ENCODE data around the gene S1PR2.
"Not testable (repeated sequence)": the region's sequence is repeated elsewhere in the genome, so short reads cannot be mapped to it uniquely, and the experiment has no call there.

Gene S1PR2

DNA sequence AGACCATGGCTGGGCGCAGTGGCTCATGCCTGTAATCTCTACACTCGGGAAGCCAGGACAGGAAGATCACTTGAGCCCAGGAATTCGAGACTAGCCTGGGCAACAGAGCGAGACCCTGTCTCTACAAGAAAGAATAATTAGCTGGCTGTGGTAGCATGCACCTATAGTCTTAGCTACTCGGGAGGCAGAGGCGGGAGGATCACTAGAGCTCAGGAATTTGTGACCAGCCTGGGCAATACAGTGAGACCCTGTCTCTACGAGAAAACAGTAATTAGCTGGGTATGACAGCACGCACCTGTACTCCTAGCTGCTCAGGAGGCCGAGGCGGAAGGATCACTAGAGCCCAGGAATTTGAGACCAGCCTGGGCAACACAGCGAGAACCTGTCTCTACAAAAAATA, 43.8 kb downstream of the S1PR2 start:
- H3K4me3 ChIP-seq (ENCODE audit: low read length), result no peak overlapping the region
- peaks cover 44% of the 10 kb centered on the region for H3K36me3 ChIP-seq (ENCODE audit: insufficient read depth, low read length)
- no peak overlapping the region for H2AFZ ChIP-seq (ENCODE audit: low read depth, low read length)
- no peaks in the 10 kb centered on the region for H3K27me3 ChIP-seq (ENCODE audit: insufficient read depth, low read length)
- no peaks in the 10 kb centered on the region for H3K4me1 ChIP-seq (ENCODE audit: insufficient read depth, low read length)
- H3K9me3 ChIP-seq (ENCODE audit: low read length), result no peaks in the 10 kb centered on the region

DNA sequence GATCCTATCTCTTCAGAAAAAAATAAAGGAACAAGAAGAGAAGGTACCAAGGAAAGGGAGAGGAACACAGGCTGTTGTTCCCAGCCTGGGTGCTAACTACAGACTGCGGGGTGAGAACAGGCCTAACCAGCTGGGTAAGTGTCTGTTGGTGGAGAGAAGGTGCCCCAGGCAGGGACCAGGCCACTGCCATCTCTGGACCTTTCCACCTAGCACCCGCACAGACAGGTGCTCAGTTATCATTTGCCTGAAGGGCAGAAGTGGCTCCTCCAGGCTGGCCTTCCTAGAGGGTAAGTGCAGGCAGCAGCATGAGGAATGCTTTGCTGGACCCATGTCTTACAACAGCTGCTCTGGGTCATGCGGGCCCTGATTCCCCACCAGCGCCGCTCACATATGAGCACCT, 46.5 kb downstream of the S1PR2 start:
- Histone ChIP-seq H2AFZ (ENCODE audit: low read depth, low read length) (no peak overlapping the region), H3K27me3 (ENCODE audit: insufficient read depth, low read length) (no peaks in the 10 kb centered on the region), H3K9me3 (ENCODE audit: low read length) (no peaks in the 10 kb centered on the region), H3K4me1 (ENCODE audit: insufficient read depth, low read length) (no peaks in the 10 kb centered on the region), H3K36me3 (ENCODE audit: insufficient read depth, low read length) (peaks cover 57% of the 10 kb centered on the region), H3K4me3 (ENCODE audit: low read length) (no peak overlapping the region)

DNA sequence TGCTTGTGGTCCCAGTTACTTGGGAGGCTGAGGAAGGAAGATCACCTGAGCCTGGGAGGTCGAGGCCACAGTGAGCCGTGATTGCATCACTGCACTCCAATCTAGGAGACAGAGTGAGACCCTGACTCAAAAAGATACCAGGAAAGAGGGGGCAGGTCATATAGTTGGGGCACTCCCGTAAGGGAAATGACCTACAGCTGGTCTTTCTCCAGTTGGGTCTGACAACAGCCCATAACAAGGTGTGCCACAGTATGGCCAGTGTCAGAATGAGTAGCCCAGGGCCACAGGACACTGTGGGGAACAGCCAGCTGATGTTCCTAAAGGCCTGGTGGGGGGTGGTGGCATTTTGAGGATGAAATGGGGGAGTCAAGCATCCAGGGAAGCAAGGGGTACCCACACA, 47.2 kb downstream of the S1PR2 start:
- H3K36me3 ChIP-seq (ENCODE audit: insufficient read depth, low read length), result peaks cover 64% of the 10 kb centered on the region
- no peaks in the 10 kb centered on the region for H3K9me3 ChIP-seq (ENCODE audit: low read length)
- no peak overlapping the region for H3K4me3 ChIP-seq (ENCODE audit: low read length)
- H2AFZ ChIP-seq (ENCODE audit: low read depth, low read length), result no peak overlapping the region
- no peaks in the 10 kb centered on the region for H3K4me1 ChIP-seq (ENCODE audit: insufficient read depth, low read length)
- no peaks in the 10 kb centered on the region for H3K27me3 ChIP-seq (ENCODE audit: insufficient read depth, low read length)

DNA sequence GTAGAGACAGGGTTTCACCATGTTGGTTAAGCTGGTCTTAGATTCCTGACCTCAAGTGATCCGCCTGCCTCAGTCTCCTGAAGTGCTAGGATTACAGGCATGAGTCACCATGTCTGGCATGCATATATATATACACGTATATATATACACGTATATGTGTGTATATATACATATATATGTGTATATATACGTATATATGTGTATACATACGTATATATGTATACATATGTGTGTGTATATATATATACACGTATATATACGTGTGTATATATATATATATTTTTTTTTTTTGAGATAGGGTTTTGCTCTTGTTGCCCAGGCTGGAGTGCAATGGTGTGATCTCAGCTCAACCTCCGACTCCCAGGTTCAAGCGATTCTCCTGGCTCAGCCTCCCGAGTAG, 48.3 kb downstream of the S1PR2 start:
- Histone ChIP-seq H3K4me1 (ENCODE audit: insufficient read depth, low read length) (no peaks in the 10 kb centered on the region), H3K27me3 (ENCODE audit: insufficient read depth, low read length) (no peaks in the 10 kb centered on the region), H3K36me3 (ENCODE audit: insufficient read depth, low read length) (peaks cover 62% of the 10 kb centered on the region), H3K9me3 (ENCODE audit: low read length) (no peaks in the 10 kb centered on the region), H2AFZ (ENCODE audit: low read depth, low read length) (no peak overlapping the region), H3K4me3 (ENCODE audit: low read length) (no peak overlapping the region)

DNA sequence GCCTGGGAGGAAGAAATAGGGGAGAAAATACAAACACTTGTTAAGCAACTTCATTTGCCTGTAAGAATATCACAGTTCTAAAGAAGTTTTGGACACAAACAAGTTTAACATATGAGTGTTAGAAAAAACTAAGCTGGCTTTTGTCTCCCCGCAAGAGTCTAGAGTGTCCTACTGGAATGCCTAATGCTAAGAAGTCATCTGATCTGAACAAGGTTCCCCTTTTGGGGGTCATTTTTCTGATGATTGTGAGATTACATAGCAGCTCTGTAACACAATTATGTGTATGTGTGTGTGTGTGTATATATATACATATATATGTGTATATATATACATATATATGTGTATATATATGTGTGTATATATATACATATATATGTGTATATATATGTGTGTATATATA, 49.1 kb downstream of the S1PR2 start:
- H3K4me1 ChIP-seq (ENCODE audit: insufficient read depth, low read length), result no peaks in the 10 kb centered on the region
- no peak overlapping the region for H3K4me3 ChIP-seq (ENCODE audit: low read length)
- no peak overlapping the region for H2AFZ ChIP-seq (ENCODE audit: low read depth, low read length)
- no peaks in the 10 kb centered on the region for H3K9me3 ChIP-seq (ENCODE audit: low read length)
- H3K36me3 ChIP-seq (ENCODE audit: insufficient read depth, low read length), result peaks cover 63% of the 10 kb centered on the region
- no peaks in the 10 kb centered on the region for H3K27me3 ChIP-seq (ENCODE audit: insufficient read depth, low read length)

DNA sequence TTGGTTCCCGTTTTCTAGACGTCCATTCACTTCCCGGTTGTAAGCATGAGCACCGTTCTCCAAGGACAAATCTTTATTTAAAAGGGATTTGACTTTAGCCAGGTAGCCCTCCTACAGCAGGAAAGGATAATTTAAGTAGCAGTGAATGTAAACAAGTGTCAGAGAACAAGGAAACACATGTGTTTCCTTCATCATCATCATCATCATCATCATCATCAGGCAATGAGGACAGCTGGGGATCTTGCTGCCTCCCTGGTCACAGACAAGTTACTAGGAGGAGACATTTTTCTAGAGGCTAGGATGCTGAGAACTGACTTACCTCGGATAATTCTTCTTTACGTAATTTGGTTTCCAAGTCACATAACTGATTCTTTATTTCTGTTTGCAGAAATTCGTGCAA, 50.7 kb downstream of the S1PR2 start:
- no peaks in the 10 kb centered on the region for H3K4me1 ChIP-seq (ENCODE audit: insufficient read depth, low read length)
- H3K36me3 ChIP-seq (ENCODE audit: insufficient read depth, low read length), result peaks cover 64% of the 10 kb centered on the region
- H3K4me3 ChIP-seq (ENCODE audit: low read length), result no peak overlapping the region
- no peak overlapping the region for H2AFZ ChIP-seq (ENCODE audit: low read depth, low read length)
- H3K9me3 ChIP-seq (ENCODE audit: low read length), result no peaks in the 10 kb centered on the region
- H3K27me3 ChIP-seq (ENCODE audit: insufficient read depth, low read length), result no peaks in the 10 kb centered on the region

DNA sequence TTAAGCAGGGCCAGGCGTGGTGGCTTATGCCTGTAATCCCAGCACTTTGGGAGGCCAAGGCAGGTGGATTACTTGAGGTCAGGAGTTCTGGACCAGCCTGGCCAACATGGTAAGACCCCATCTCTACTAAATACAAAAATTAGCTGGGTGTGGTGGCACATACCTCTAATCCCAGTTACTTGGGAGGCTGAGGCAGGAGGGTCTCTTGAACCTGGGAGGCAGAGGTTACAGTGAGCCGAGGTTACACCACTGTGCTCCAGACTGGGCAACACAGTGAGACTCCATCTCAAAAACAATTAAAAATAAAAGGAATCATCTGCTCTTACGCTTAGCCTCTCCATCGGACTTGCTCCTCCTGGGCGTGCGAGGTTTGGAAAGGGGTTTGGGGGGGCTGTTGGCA, 51.1 kb downstream of the S1PR2 start:
- H3K27me3 ChIP-seq (ENCODE audit: insufficient read depth, low read length); H2AFZ ChIP-seq (ENCODE audit: low read depth, low read length); H3K4me1 ChIP-seq (ENCODE audit: insufficient read depth, low read length); H3K4me3 ChIP-seq (ENCODE audit: low read length); H3K9me3 ChIP-seq (ENCODE audit: low read length): not testable (repeated sequence)
- peaks cover 66% of the 10 kb centered on the region for H3K36me3 ChIP-seq (ENCODE audit: insufficient read depth, low read length)

DNA sequence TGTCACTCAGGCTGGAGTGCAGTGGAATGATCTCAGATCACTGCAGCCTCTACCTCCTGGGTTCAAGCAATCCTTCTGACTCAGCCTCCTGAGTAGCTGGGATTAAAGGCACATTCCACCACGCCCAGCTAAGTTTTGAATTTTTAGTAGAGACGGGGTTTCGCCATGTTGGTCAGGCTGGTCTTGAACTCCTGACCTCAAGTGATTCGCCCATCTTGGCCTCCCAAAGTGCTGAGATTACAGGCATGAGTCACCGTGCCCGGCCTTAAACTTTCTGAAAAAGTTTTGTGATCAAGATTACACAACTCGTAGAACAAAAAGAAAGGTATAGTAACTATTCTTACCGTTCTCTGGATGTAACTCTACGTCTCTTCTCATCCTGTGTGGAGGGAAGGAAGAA, 57.6 kb downstream of the S1PR2 start:
- peaks cover 73% of the 10 kb centered on the region for H3K36me3 ChIP-seq (ENCODE audit: insufficient read depth, low read length)
- no peaks in the 10 kb centered on the region for H3K4me1 ChIP-seq (ENCODE audit: insufficient read depth, low read length)
- no peak overlapping the region for H3K4me3 ChIP-seq (ENCODE audit: low read length)
- no peak overlapping the region for H2AFZ ChIP-seq (ENCODE audit: low read depth, low read length)
- H3K27me3 ChIP-seq (ENCODE audit: insufficient read depth, low read length), result no peaks in the 10 kb centered on the region
- H3K9me3 ChIP-seq (ENCODE audit: low read length), result no peaks in the 10 kb centered on the region
